HTERT RPE-1 (cell line): ENCODE results near the gene PEX14.

Experiments used
- in situ Hi-C: fragments of 300-500 bp; cut with MboI; formaldehyde crosslinking; loops from 4 replicates; pipeline ENCODE4 v1.14.3; 2020; ENCODE audit warnings: low sequenced_read_pairs

Gene PEX14

DNA sequence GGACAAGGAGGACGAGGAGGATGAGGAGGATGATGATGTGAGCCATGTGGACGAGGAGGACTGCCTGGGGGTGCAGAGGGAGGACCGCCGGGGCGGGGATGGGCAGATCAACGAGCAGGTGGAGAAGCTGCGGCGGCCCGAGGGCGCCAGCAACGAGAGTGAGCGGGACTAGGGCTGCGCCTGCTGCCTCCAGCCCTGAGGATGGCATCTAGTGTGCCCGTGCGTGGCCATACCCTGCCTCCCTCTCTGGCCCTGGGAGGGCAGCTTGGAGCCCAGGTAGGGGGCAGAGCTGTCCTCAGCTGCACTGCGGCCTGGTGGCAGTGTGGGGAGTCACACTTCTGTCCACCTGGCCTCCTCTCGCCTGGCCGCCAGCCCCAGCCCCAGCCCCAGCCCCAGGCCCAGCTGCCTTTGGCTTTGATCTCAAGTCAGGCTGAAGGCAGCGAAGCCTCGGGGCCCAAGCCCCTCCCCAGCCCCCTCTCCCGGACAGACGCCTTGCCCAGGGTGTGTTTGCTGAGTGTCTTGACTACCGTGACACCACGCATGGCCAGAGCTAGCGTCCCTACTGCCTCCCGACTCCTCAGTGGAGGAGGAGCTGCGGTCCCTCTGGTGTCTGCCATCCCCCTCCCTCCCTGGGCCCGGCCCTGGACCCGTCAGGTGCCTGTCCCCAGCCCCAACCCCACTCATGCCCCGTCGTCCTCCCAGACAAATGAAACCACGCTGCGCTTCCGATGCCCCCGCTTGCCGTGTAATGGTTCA is 155.2 kb downstream of the PEX14 start:
- in situ Hi-C loops = no loop called here

DNA sequence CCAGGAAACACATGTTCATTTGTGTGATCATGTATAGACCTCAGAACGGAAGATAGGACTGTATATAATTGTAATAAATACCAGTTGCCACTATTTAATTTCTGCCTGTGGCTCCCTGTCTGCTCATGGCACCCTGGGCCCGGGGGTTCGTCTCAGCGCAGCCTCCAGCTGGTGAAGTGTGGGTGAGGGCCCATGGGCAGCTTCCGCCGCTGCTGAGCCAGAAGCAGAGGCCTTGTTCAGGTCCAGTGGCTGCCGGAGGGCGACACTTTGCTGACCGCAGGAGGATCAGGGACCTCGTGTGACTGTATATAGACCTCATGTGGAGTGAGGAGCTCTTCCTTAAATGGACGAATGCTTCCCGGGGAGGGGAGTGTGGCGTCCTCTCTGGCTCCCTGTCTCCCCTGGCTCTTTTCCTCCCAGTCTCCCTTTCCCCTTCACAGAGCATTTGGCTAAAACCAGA is 155.9 kb downstream of the PEX14 start:
- in situ Hi-C loops = no loop called here

DNA sequence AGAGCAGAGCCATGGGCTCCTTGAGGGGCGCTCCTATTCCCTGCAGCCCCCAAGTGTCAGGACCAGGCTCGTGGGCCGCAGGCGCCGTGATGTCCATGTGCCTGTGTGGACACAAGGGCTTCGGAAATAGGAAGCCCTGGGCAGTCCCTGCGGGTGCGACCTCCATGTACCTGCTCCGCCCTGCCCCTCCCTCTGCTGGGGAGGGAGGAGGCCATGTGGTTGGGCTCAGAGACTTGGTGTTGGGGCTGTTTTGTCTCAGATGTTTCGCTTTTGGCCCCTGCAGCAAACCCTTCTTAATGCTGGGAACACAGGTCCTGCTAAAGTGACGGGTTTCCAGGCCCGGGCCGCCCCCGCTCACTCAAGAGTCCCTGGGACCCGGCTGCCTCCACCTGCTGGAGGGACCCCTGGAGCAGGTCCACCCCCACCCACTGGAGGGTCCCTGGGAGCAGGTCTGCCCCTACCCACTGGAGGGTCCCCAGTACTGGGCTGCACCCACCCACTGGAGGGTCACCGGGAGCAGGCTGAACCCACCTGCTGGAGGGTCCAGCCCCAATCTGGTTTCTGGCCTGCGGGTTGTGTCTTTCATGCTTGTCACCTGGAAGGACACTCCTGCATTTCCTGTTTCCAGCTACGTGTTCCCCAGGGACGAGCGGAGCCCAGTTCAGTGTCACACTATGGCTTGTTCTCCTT is 156.5 kb downstream of the PEX14 start:
- in situ Hi-C loops = no loop called here

DNA sequence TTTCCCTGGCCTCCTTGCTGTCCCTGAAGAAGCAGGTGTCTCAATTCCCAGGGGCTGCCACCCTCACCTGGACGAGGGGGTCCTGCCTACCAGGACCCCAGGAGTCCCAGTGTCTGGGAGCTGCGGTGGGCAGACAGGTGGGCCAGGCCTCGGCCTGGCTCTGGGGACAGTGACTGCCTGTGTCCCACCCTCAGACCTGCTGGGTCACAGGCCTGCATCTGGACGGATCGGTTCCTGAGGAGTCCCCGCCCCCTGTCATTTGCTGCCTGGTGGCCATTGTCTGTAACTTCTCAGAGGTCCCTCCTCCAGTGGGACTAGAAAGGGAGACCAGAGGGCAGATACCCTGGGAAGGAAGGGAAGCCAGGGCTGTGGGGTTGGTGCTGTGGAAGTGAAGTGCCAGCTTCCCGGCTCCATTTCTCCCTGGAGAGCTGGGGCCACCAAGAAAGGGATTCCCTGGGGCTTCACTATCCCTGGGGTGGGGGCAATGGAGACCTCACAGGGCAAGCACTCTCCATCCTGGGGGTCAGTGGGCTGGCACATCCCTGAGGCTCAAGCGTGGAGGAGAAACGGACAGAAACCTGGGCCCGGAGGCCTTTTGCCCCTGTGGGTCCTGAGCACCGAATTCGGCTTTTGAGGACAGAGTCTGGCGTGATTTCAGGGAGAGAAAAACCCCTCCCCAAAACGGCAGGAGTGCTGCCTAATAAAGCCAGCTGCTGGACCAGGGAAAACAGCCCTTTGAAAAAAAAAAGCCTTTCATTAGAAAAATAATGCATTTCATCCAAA is 157.3 kb downstream of the PEX14 start:
- in situ Hi-C loops = no loop called here

DNA sequence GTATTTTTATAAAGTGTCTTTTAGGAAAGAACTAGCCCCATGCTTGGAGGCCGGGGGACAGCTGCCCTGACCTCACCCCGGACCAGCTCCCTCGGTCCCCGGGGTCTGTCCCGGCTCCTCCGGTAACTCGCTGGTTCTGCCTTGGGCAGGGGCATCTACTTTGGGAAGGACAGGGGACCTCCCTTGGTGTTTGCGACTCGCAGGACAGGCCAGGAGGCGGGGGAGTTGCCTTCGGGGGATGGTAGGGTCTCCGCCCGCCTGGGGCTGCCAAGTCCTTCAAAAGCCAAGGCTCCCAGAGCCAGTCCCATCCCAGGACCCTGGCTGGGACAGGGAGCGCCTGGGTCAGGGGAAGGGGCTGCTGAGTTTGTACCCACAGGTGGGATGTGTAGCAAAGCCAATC is 157.9 kb downstream of the PEX14 start:
- in situ Hi-C loops = no loop called here

DNA sequence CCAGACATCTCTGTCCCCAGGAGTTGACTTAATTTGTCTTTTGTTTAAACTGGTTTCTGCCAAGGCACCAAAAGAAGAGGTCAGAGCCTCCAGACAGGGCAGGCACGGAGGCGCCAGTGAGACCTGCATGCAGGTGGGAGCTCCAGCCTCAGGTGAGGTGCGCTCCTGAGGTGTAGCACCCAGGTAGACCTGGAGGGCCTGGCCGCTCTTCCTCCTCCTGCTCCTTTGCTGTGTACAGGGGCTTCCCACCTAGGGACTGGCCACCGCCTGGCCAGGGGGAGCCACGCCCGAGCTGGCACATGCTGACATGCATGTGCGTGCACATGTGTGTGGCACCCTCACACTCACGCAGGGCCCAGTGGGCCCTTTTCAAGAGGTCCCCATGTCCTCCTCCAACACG is 158.7 kb downstream of the PEX14 start:
- in situ Hi-C loops = no loop called here

DNA sequence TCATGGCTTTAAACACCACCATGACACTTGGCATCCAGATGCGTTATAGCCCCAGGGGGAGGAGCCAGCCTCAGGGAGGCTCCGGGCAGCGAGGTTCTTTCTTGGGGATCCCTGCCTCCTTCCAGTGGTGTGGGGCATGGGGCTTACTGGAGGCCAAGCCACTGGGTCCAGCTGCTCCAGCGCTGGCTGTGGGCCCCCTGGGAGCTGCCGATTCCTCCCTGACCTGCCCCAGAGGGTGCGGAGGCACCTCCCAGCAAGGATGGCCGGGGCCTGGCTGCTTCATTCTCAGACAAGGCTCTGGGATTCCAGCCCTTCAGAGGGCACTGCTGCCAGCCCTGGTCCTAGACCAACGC is 159.3 kb downstream of the PEX14 start:
- in situ Hi-C loops = no loop called here

DNA sequence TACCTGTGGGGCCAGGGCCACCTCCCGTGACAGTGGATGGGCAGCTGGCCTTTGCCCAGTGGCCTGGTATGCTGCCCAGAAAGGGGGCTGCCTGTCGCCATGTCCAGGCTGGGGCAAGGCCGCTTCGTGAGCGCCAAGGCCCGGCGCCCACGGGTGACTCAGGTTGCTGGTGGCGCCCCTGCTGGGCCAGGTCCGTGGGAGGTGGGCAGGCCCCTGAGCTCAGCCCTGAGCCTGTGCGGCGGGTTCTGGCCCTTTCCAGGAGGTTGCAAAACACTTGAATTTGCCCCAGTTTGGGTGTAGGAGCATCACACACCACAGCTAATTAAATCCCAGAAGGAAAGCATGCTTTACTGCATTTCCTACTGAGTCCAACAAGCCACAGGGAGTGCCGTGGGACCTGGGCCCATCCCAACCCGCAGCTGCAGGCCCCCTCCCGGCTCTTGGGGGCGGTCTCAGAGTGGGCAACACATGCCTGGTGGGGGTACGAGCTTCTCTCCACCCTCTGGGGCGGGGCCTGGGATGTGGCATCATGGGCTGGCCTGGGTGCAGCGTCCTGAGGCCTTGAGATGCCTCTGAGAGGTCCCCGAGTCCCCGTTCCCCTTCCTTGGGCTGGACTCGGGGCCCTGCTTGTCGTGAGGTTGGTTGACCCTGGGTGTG is 159.8 kb downstream of the PEX14 start:
- in situ Hi-C loops = no loop called here

DNA sequence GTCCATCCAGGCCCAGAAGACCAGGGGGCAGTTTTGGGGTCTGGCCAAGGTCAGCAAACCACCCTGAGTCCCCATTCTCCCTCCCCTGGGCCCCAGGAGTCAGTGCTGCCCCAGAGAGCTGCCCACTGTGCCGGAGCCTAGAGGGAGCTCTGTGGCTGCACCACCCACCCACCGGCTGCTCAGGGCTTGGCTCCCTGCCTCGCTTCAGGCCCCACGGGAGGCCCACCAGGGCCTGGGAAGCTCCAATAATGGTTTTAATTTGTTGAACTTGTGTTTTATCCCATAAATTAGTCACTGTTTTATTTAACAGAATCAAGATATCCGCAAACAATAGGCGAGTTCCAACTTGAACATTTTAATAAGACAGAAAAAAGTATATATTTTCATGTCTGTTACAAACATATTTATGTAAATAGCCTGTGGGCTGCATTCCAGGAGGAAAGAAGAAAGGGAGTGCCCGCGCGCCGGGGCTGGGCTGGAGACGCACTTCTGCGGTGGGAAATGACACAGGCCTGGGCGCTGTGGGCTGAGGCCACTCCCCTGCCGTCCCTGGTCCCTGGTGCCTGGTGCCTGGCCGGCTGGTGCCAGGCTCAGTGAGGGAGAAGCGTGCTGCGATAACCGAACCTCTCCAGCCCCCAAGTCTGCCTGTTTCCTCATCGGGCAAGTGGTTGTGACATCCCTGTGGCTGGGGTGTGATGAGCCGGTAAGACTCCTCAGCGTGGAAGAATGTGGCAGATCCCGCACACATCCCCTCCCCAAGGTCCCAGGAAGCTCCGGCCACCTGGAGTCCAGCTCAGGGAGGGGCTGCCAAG is 160.5 kb downstream of the PEX14 start:
- in situ Hi-C loops = no loop called here

DNA sequence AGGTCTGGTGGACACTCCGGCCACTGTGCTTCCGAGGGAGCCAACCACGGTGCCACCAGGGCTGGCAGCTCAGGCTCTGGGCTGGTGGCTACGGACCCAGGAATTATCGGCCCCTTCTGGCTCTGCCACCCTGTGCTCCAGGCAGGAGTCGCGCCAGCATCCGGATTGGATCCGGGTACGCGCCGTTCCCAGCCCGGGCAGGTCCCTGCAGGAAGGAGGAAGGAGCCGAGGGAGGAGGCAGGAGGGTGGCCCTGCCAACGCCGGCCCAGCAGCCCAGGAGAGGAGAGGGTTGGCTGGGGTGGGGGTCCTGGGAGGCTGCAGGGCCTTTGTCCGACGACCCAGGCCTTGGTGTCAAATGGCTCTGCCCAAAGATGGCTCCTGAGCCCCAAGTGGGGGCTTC is 161.2 kb downstream of the PEX14 start:
- in situ Hi-C loops = no loop called here

DNA sequence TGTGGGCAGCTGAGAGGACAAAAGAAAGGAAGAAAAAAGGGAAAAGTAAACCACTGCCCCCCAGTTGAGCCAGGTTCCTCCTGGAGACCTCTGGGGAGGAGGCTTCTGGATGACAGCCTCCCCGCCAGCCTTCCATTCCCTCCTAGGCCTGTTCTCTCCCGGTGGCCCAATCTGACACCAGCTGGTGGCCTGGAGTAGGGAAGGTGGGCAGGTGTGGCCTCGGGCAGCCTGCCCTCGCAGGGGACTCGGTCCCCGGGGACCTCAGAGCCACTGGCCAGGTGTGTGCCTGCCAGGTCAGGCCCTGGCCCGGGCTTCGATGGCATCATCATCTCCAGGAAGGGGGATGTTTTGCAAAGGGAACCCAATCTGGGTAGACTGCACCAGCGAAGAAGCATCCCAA is 162.7 kb downstream of the PEX14 start:
- in situ Hi-C loops = no loop called here

DNA sequence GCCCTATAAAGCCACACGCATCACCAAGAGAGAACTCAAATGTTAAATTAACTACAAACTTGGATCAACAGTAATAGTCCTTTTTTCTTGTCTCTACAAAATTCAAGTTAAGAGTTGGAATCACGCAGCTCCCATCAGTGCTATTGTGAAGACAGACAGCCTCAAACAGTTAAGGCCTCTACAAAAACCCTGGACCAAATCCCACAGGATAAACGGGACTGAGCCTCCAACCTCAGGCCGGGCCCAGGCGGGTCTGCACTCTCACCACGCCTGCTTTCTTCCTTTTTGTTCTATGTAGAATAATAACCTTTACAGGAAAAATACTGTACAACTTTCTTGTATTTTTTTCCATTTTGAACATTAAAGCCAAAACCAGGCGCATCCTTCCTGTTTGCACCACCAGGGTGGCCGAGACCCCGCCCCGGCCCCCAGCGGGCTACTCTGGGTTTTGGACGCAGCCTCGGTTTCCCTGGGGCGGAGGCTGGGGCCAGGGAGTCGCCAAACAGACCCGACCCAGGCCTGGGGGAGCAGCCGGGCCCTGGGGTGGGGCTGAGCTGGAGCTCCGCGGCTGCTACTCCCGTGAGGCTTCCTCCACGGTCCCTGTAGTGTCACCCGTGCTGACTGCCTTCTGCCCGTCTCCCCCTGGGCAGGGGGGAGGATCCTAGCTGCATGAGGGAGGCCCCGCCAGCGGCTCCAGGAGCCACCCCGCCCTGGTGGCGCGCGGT is 163.2 kb downstream of the PEX14 start:
- in situ Hi-C loops = no loop called here

DNA sequence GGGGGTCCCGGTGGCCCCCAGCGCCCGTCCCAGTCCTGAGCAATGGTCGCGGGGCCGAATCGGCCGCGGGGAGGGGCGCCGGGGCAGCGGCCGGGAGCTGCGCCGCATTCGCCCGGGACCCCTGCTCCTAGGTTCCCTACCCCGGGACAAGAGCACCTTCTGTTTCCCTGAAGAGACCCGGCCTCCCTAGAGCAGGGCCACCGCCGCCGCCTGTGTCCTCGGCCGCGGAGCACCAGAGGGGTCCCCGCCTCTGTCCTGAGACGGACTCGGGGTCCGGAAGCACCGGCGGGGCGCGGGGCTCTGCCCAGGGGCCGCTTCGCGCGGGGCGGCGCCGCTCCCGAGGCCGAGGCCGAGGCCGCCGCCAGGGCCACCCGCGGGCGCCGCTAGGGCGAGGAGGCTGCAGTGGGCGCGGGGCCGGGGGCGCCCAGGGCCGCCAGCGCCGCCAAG is 163.8 kb downstream of the PEX14 start:
- in situ Hi-C loops = no loop called here

DNA sequence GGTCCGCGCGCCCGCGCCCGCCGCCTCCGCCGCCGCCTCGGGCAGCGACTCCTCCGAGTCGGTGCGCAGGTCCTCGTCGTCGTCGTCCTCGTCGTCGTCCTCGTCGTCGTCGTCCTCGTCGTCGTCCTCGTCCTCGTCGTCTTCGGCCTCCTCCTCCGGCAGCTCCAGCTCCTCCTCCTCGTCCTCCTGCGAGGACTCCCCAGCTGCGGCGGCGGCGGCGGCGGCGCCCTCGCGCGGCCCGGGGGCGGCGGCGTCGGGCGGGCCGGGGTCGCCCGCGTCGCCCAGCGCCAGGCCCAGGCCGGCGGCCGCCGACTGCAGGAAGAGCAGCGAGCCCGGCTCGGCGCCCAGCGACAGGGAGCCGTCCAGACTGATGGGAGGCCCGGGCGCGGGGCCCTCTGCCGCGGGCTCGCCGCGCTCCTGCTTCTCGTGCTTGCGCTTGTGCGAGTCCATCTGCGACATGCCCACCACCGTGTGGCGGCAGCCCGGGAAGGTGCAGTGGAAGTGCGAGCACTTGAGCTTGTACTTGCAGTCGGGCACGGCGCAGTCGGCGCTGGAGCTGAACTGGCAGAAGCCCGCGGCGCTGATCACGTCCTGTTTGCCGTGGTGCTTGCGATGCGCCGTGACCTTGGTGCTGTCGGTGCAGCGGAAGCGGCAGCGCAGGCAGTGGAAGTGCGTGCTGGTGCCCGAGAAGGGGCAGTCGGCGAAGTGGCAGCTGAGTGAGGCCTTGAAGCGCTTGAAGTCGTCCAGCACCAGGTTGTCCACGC is 164.4 kb downstream of the PEX14 start:
- in situ Hi-C loops = no loop called here

DNA sequence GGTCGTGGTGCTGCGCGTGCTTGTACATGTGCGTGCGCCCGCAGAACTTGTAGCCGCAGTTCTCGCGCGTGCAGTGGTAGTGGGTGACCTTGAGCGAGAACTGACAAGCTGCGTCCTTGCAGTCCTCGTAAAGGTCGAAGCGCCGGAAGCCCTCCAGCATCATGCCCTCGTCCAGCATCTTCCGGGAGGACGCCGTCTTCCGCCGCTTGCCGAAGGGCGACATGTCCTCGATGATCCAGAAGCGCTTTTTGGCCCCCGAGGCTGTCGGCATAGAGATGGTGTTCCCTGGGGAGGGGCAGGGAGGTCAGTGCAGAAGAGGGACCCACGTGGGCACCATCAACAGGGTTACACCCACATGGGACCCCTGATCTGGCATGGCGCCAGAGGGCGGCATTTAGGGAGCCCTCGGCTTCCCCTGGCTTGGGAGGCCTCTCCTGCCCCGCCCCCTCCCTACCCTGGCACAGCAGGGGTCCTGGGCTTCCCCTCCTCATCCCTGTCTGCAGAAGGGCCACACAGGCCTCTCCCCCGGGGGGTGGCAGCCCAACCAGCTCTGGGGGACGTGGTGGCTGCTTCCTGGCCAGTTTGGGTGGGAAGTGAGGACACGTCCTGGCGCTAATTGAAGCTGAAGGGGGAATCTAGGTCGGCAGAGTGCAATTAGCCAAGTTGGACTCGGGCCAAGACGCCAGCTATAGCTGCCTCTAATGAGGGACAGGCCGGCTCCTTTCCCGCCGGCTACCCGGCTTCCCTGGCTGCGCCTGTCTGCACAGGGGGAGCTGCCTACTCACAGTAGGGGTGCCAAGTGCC is 165.2 kb downstream of the PEX14 start:
- in situ Hi-C loops = no loop called here

DNA sequence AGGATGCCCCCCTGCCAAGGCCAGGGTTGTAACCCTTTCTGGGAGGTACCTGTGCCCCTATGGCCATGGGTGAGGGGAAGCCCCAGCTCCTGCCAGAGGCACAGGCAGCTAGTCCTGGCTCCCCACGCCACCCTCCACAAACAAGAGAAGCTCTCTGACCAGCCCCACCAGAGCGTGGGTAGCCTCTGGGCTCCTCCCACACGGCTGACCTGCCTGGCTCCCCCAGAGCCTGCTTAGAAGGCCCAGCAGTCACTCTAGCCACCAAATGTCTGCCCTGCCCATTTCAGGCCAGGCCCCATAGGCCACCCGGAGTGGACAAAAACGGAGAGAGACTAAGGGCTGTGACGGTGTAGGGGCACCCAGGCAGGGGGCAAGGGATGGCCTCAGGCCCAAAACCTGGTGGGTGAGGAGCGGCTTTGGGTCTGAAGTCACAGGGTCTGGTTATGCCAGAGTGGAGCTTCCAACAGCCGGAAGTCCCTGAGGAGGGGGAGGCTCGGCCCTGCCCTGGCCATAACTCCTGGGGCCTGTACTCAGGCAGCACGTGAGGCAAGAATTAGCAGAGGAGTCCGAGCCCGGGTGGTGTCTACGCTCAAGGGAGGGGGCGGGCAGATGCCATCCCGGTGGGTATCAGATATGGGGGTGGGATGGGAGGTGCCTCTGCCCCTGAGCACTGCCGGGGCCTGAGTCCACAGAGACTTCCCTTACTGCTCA is 166.2 kb downstream of the PEX14 start:
- in situ Hi-C loops = no loop called here

DNA sequence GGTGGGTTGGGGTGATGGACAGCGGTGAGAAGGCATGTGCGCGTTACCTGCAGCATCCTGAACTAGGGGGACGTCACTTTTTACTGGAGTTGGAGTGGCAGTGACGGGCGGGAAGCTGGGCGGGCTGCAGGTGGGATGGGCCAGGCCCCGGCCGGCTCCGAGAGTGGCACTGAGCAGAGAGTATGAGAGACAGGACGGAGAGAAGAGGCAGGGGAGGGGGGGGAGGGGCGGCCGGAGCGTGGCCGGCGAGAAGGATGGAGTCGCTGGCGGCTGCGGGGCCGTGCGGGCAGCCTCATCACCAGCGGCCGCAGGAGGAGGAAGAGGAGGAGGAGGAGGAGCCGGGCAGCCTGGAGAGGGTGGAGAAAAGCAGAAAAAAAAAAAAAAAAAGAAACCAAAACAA is 167.2 kb downstream of the PEX14 start:
- in situ Hi-C loops = no loop called here
